Measurements from ENCODE around the gene TMA7. TPM values are rescaled to one million over a fixed set of nuclear protein-coding genes. Genes with fewer than 3 reads are reported as not detected.

TMA7 gene
- total and polyA plus RNA-seq, 2 of the 13 experiments (the other 11 are each of a cell fraction or from before 2014, with no cell fraction given) = 100 to 486 TPM

- TF ChIP-seq AGO2 (optimal IDR thresholded peaks at IDR 0.05; ENCODE audit: low read depth, low read length) (peak; percentile 77), NCOA1 (CRISPR knock-in tag; IDR thresholded peaks at IDR 0.05) (no peak), ZNF775 (CRISPR knock-in tag; IDR thresholded peaks at IDR 0.05; ENCODE audit: borderline replicate concordance) (no peak), DBP (CRISPR knock-in tag; IDR thresholded peaks at IDR 0.05; ENCODE audit: not compliant biosample characterization) (peak; percentile 49), ZEB1 (IDR thresholded peaks at IDR 0.05; ENCODE audit: insufficient replicate concordance, low read depth) (peak; percentile 49), PHB2 (IDR thresholded peaks at IDR 0.05; ENCODE audit: partially characterized antibody) (no peak), USF2 (IDR thresholded peaks at IDR 0.05; ENCODE audit: low read depth, low read length) (no peak), USF2 (CRISPR knock-in tag; IDR thresholded peaks at IDR 0.05; ENCODE audit: borderline replicate concordance) (no peak; the same call in 1 of the 2 replicates), ZNF703 (CRISPR knock-in tag; IDR thresholded peaks at IDR 0.05; ENCODE audit: borderline replicate concordance) (no peak), ZBTB43 (CRISPR knock-in tag; conservative IDR thresholded peaks at IDR 0.05) (0 out of 2 replicates have a peak, but pooled peaks have one; percentile 41), ELF4 (CRISPR knock-in tag; IDR thresholded peaks at IDR 0.05; ENCODE audit: borderline replicate concordance) (no peak), DR1 (CRISPR knock-in tag; IDR thresholded peaks at IDR 0.05) (peak; percentile 79), HCFC1 (IDR thresholded peaks at IDR 0.05; ENCODE audit: low read depth, low read length) (peak; percentile 68), ATF2 (CRISPR knock-in tag; IDR thresholded peaks at IDR 0.05) (peak; percentile 37; the same call in 1 of the 2 replicates), KLF12 (CRISPR knock-in tag; IDR thresholded peaks at IDR 0.05; ENCODE audit: borderline replicate concordance) (peak; percentile 99), ZNF558 (CRISPR knock-in tag; IDR thresholded peaks at IDR 0.05; ENCODE audit: borderline replicate concordance) (peak; percentile 76; the same call in 1 of the 2 replicates), ZNF598 (CRISPR knock-in tag; IDR thresholded peaks at IDR 0.05; ENCODE audit: borderline replicate concordance) (0 out of 2 replicates have a peak, but pooled peaks have one; percentile 28), GATAD1 (CRISPR knock-in tag; IDR thresholded peaks at IDR 0.05) (peak; percentile 98), ZNF737 (CRISPR knock-in tag; IDR thresholded peaks at IDR 0.05; ENCODE audit: borderline replicate concordance) (no peak), POGK (CRISPR knock-in tag; conservative IDR thresholded peaks at IDR 0.05) (peak; percentile 81), ZNF501 (CRISPR knock-in tag; IDR thresholded peaks at IDR 0.05) (peak; percentile 61; the same call in 1 of the 2 replicates), TAF1 (CRISPR knock-in tag; IDR thresholded peaks at IDR 0.05) (peak; percentile 91)
Measured at GRCh38 chr3:48446425-48447193, 6.6 kb downstream of the TMA7 start, which contains the start of gene ATRIP (continued).
